Activated T-cell treated with anti-CD3 and anti-CD28 coated beads for 1 hour (primary cell): ENCODE data around the gene SCPEP1.
A peak's percentile ranks its signal among the peaks of the same experiment; 100 is the strongest.
"Not testable (repeated sequence)": the region's sequence is repeated elsewhere in the genome, so short reads cannot be mapped to it uniquely, and the experiment has no call there.

Experiments used
- DNase-seq: peaks from one replicate; pipeline ENCODE4 v3.0.0-alpha.2; 2020; ENCODE audit warnings: low read depth

Gene SCPEP1

GRCh38 chr17:56977673-56978395 is at the start of gene SCPEP1:
Gene SCPEP1 (plus strand): TSS chr17:56978131. CDS start chr17:56978160, 29 bp downstream.
- peak; percentile 71 for DNase-seq

- no peak for DNase-seq
Measured at GRCh38 chr17:56928586-56928985, 49.3 kb upstream of the SCPEP1 start.

GRCh38 chr17:56929362-56929969 is 48.5 kb upstream of the SCPEP1 start:
- DNase-seq = no peak

- DNase-seq = no peak
Measured at GRCh38 chr17:56930739-56931337, 47.1 kb upstream of the SCPEP1 start.

- no peak for DNase-seq
Measured at GRCh38 chr17:56933151-56933745, 44.7 kb upstream of the SCPEP1 start.

- DNase-seq = no peak
Measured at GRCh38 chr17:56933868-56934267, 44.1 kb upstream of the SCPEP1 start.

GRCh38 chr17:56934280-56934679 is 43.7 kb upstream of the SCPEP1 start:
- DNase-seq = no peak

GRCh38 chr17:56935461-56935860 is 42.5 kb upstream of the SCPEP1 start:
- DNase-seq = no peak

GRCh38 chr17:56936697-56937322 is 41.1 kb upstream of the SCPEP1 start:
- DNase-seq = no peak

- no peak for DNase-seq
Measured at GRCh38 chr17:56937687-56938086, 40.2 kb upstream of the SCPEP1 start.

- DNase-seq = not testable (repeated sequence)
Measured at GRCh38 chr17:56938206-56938605, 39.7 kb upstream of the SCPEP1 start.

GRCh38 chr17:56939869-56940484 is 38.0 kb upstream of the SCPEP1 start:
- DNase-seq = no peak

GRCh38 chr17:56943505-56944125 is 34.3 kb upstream of the SCPEP1 start:
- no peak for DNase-seq

- no peak for DNase-seq
Measured at GRCh38 chr17:56945938-56946505, 31.9 kb upstream of the SCPEP1 start.

GRCh38 chr17:56947741-56948140 is 30.2 kb upstream of the SCPEP1 start:
- DNase-seq = no peak

- no peak for DNase-seq
Measured at GRCh38 chr17:56948491-56948890, 29.4 kb upstream of the SCPEP1 start.

GRCh38 chr17:56949595-56949994 is 28.3 kb upstream of the SCPEP1 start:
- no peak for DNase-seq

- no peak for DNase-seq
Measured at GRCh38 chr17:56956992-56957391, 20.9 kb upstream of the SCPEP1 start.

- DNase-seq = peak; percentile 94
Measured at GRCh38 chr17:56960596-56961538, 17.1 kb upstream of the SCPEP1 start, which contains the start of gene COIL. Gene COIL (minus strand): TSS chr17:56961050. CDS start chr17:56961019, 31 bp downstream.

GRCh38 chr17:56965241-56965640 is 12.7 kb upstream of the SCPEP1 start:
- not testable (repeated sequence) for DNase-seq
